Endothelial cell (in vitro differentiated cells): ENCODE data around the gene SRSF8. TPM values are rescaled to one million over a fixed set of nuclear protein-coding genes. Genes with fewer than 3 reads are reported as not detected.
"Not testable (repeated sequence)": the region's sequence is repeated elsewhere in the genome, so short reads cannot be mapped to it uniquely, and the experiment has no call there.

ENCODE experiments used
- DNase-seq: peaks from one replicate; pipeline ENCODE4 v3.0.0; 2021; ENCODE audit warnings: low spot score
- H3K27ac Mint-ChIP-seq: one replicate; pipeline ENCODE4 v1.8.0; 2021; ENCODE audit warnings: mixed read lengths, inconsistent platforms; ENCODE audit not compliant: unreplicated experiment
- H3K27me3 Mint-ChIP-seq: one replicate; pipeline ENCODE4 v1.8.0; 2021; ENCODE audit warnings: mild to moderate bottlenecking, moderate library complexity, mixed read lengths, inconsistent platforms; ENCODE audit not compliant: unreplicated experiment
- H3K36me3 Mint-ChIP-seq: one replicate; pipeline ENCODE4 v1.8.0; 2021; ENCODE audit warnings: mild to moderate bottlenecking, low read depth, mixed read lengths, inconsistent platforms; ENCODE audit not compliant: unreplicated experiment
- H3K4me1 Mint-ChIP-seq: one replicate; pipeline ENCODE4 v1.8.0; 2021; ENCODE audit warnings: mild to moderate bottlenecking, mixed read lengths, inconsistent platforms; ENCODE audit not compliant: unreplicated experiment
- H3K4me3 Mint-ChIP-seq: one replicate; pipeline ENCODE4 v1.8.0; 2021; ENCODE audit warnings: mild to moderate bottlenecking, mixed read lengths, inconsistent platforms; ENCODE audit not compliant: unreplicated experiment
- H3K9me3 Mint-ChIP-seq: one replicate; pipeline ENCODE4 v1.8.0; 2021; ENCODE audit warnings: mixed read lengths, inconsistent platforms; ENCODE audit not compliant: unreplicated experiment
- CTCF ChIP-seq: fragments of 200-600 bp; sonication (generic); IDR thresholded peaks from one replicate; pipeline ENCODE4 v1.5.0; 2021; ENCODE audit warnings: antibody characterized with exemption; ENCODE audit not compliant: unreplicated experiment
- total RNA-seq: library from RNA; stranded (reverse); fragmentation: NEBNext Ultra II Directional; extraction: Animal tissue kit (Norgen Biotek cat#: 25700); gene quantifications from one replicate; pipeline ENCODE4 v1.2.1, GENCODE V29; 2021; ENCODE audit not compliant: unreplicated experiment

Gene SRSF8
- total RNA-seq, 1 donor from 2014 or later: 25.2 TPM

DNA sequence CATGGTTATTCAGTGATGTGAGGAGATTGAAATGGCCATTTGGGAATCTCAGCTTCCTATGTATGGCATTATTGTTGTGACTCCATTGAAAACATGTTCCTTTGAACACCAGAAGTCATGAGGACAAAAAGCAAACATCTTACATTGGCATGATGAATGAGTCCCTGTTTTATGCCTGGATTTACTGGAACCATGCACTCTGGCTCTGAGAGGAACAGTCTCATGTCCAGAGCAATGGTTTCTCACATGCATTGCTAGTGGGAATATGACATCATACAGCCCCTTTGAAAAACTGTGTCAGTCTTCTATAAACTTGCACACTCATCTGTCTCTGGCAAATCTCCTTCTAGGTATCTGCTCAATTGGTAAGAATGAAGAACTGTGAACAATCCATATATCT, 20.9 kb upstream of the SRSF8 start:
- Mint-ChIP-seq H3K4me3 (no peak overlapping the region), H3K27ac (no peak overlapping the region), H3K4me1 (no peaks in the 10 kb centered on the region), H3K36me3 (no peaks in the 10 kb centered on the region), H3K9me3 (no peaks in the 10 kb centered on the region), H3K27me3 (no peaks in the 10 kb centered on the region)
- DNase-seq: no peak
- TF ChIP-seq CTCF: no peak

DNA sequence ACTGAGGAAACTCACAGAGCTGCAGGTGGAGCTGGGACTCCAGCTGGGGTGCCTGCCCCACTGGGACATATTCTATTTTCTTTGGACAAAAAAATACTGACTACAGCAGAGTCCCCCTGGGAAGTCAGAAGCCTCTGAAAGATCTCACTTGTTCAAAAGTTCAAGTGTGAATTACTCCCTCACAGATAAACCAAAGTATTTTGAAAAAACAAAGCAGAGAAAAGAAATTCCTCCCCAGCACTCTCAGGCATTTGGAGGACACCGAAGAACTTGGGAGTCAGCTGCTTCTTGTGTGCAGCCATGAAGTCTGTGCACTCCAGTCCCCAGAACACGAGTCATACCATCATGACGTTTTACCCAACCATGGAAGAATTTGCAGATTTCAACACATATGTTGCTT, 17.6 kb upstream of the SRSF8 start, which contains the start of gene KDM4F:
Gene KDM4F (plus strand): TSS at position 301 of the 400 bp plus-strand sequence.
- not testable (repeated sequence) for H3K4me3 Mint-ChIP-seq, H3K27ac Mint-ChIP-seq, H3K27me3 Mint-ChIP-seq, DNase-seq, H3K9me3 Mint-ChIP-seq, H3K4me1 Mint-ChIP-seq, H3K36me3 Mint-ChIP-seq

DNA sequence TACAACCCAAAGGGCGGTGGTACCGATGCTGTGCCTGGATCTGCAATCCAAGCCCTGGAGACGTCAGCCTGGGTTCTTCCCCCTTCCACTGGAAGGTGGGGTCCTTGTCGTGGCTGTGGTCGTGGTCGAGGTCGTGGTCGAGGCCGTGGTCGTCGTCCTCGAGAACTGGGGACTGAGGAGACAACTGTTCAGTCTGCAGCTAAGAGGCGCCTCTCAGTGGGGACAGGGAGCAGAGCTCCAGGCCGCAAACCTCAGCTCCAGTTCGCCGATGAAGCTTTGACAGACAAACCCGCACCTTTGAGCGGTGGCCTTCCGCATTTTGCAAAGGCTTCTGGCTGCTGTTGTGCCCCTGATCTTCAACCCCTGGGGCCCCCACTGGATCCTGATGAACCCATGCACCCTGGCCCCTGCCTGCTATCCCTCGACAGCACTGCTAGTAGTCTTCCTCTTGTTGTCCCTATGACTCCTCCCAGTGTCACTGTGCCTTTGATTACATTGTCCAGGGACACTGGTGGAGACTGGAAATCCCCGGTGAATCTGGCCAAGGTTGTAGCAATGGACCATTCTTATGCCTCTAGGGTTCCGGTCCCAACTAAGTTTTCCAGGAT, 16.0 kb upstream of the SRSF8 start:
- H3K27me3 Mint-ChIP-seq: no peaks in the 10 kb centered on the region
- no peak for DNase-seq
- H3K4me1 Mint-ChIP-seq: peaks cover 7% of the 10 kb centered on the region
- no peak for TF ChIP-seq CTCF
- H3K27ac Mint-ChIP-seq: no peak overlapping the region
- H3K4me3 Mint-ChIP-seq: no peak overlapping the region
- H3K9me3 Mint-ChIP-seq: no peaks in the 10 kb centered on the region
- H3K36me3 Mint-ChIP-seq: peaks cover 6% of the 10 kb centered on the region

GRCh38 chr11:95054356-95054755, 12.4 kb upstream of the SRSF8 start:
- H3K36me3 Mint-ChIP-seq: peaks cover 6% of the 10 kb centered on the region
- no peaks in the 10 kb centered on the region for H3K9me3 Mint-ChIP-seq
- TF ChIP-seq CTCF: no peak
- H3K27me3 Mint-ChIP-seq: no peaks in the 10 kb centered on the region
- H3K4me3 Mint-ChIP-seq: no peak overlapping the region
- H3K27ac Mint-ChIP-seq: no peak overlapping the region
- H3K4me1 Mint-ChIP-seq: peaks cover 7% of the 10 kb centered on the region
- DNase-seq: no peak

DNA sequence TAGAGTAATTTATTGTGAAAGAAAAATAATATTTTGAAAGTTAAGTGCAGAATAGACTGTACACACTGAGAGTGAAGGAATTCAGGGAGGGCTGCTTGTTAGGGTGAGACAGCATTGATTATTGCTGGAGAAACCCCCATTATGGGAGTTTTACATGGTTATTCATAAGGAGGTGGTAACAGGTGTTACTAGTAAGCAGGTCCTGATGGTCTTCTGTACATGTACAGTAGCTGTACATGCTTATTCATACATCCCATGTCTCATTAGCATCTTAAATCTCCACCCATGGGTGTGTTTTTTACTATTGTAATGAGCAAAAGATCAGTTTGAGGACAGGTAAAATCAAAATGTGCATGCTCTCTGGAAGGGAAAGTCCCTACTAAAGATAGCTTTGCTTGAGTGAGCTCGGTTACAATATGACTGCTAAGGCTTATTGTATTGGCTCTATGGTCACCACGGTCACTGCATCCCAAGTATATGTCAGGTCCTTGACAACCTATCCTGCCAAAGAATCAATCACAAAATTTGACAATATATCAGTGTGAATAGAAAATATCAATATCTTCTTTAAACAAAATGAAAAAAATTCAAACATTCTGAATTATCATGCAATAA, 11.3 kb upstream of the SRSF8 start:
- peaks cover 7% of the 10 kb centered on the region for H3K4me1 Mint-ChIP-seq
- no peaks in the 10 kb centered on the region for H3K9me3 Mint-ChIP-seq
- no peaks in the 10 kb centered on the region for H3K27me3 Mint-ChIP-seq
- no peak overlapping the region for H3K27ac Mint-ChIP-seq
- no peak for TF ChIP-seq CTCF
- peaks cover 6% of the 10 kb centered on the region for H3K36me3 Mint-ChIP-seq
- no peak for DNase-seq
- no peak overlapping the region for H3K4me3 Mint-ChIP-seq
